GM19193 (cell line): ENCODE results near the gene RGS2.

Experiments used
- POLR2A ChIP-seq: IDR thresholded peaks from 4 replicates; pipeline ENCODE4 v1.6.1; 2011; ENCODE audit not compliant: insufficient read depth, insufficient read length; ENCODE audit errors: extremely low read depth

Gene RGS2

DNA sequence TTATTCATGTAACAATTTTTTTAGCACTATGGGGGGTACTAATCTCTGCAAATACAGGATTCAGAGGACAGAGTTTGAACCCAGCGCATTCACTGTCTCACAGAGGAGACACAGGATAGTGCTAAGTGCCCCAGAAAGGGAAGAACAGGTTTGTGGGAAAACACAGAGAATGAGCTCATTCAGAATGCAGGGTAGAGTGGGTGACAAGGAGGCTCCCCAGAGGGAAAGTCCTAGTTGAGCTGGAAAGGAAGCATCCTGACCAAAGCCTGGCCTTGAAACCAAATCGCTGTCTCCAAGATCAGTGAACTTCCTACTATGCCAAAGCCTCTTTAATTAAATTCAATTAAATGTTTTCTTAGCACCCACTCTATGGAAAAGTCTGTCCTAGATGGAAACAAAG is 19.0 kb upstream of the RGS2 start:
- no peak for TF ChIP-seq POLR2A

DNA sequence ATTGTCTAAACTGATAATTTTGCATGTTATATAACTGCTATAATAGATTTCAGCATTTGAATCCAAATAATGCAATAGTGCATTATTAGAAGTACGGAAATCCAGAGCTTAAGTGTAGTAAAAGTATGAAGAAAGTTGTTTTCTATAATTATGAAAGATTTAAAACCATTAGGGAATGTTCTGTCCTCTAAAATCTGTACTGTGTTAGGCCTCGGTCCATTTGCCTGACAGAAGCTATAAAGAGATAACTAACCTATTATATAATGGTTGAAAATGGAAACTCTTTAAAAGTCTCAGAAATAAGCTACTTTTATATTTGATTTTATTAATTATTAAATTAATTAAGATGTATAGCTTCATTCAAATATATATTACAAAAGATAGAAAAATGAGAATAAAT is 16.2 kb upstream of the RGS2 start:
- no peak for TF ChIP-seq POLR2A

DNA sequence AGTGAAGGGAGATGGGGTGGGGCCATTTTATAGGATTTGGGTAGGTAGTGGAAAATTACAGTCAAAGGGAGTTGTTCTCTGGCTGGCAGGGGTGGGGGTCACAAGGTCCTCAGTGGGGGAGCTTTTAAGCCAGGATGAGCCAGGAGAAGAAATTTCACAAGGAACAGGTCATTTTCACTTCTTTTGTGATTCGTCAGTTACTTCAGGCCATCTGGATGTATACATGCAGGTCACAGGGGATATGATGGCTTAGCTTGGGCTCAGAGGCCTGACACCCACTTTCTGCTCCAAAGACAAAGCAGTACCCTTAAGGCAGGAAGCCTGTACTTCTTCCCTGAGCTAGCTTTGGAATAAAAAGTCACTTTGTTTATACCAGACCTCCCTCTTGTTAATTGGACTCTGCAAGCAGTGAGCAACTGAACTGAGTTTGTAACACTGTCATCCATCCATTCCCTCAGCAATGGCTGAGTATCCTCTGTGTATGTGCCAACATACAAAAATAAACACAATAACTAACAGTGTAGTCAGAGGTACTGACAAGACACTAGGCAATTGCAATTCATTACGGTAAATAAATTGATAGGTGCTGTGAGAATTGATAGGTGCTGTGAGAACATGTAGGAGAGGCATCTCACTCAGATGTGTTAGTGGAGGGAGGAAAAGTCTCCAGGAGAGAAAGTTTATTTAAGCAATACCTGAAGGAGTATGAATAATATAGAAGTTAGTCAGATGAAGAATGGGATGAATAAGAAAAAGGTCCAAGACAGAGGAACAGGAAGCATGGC is 14.7 kb upstream of the RGS2 start:
- TF ChIP-seq POLR2A = no peak

DNA sequence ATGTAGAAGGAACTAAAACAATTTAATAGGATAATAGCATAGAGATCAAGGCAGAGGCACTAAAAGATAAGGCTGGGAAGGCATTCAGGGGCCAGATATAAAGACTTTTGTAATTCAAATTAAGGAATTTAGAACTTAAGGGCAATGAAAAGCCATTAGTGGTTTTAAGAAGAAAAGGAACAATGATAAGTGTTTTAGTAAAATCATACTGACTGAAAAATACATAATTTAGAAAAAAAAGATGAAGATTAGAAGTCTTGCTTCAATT is 14.1 kb upstream of the RGS2 start:
- TF ChIP-seq POLR2A = no peak

DNA sequence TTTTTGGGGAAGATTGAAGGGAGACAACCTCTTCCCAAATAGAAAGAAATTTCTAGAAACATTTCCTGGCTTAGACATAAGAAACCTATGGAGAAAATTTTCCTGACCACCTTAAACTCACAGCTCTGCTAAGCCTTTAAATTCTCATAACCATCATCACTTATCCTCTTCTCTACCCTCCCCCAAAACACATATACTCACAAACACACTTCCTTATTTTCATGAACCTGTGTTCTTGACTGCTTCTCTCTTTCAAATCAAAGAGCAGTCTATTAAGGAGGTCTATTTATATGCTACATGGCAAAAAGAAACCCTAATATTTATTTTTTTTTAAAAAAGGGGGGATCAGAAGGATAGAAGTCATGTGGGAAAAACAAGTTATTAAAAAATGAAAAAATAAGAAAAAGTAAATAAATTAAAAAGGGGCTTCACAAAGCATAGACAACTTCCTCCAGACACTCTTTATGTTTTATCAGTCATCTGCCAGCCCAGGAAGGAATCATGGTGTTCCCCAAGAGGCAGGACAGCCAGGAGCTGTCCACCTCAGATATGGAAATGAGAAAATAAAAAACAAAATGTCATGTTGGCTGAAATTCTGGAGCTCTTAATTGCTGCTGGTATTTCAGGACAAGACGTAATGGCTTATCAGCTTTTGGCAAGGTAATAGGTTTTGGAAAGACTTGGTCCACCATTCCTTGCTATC is 12.8 kb upstream of the RGS2 start:
- TF ChIP-seq POLR2A = no peak

DNA sequence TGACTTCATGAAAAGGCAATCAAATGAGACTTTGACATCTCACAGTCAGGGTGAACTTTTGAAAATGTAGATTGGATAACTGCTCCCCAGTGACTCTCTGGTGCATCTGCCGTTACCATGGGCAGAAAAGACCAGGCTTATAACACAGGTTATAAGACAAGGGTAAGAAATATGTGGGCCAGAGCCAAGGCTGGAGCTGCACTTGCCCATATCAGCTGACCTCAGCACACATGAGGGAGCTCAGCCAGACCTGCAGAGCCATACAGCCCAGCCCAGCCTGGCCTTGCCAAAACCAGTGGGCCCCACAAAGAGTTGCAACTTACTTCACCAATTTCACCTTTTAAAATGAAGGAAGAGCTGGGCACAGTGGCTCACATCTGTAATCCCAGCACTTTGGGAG is 11.7 kb upstream of the RGS2 start:
- TF ChIP-seq POLR2A = no peak

DNA sequence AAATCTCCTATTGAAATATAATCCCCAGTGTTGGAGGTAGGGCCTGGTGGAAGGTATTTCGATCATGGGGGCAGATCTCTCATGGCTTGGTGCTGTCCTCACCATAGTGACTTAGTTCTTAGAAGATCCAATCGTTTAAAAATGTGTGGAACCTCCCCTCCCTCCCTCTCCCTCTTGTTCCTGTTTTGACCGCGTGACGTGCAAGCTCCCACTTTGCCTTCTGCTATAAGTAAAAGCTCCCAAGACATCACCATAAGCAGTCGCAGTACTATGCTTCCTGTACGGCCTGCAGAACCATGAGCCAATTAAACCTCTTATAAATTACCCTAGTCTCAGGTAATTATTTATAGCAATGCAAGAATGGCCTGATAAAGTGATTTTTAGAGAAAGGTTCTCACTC is 10.9 kb upstream of the RGS2 start:
- TF ChIP-seq POLR2A = no peak

DNA sequence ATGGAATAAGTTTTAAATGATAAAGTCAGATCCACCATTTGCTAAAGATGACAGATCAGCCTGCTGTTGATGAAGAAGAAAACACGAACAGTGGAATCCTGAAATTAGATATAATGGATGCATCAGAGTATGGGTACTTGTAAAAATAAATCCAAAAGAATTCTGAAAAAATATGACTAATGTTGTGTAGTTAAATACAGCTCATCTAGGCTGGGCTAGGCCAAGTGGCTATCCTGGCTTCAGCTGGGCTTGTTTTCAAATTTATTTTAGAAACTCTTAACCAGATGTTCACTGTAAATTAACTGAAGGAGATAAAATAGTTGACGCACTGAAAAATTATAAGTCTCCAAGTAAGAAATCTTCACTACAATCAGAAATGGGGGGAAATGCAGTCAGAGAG is 7.4 kb upstream of the RGS2 start:
- TF ChIP-seq POLR2A = no peak

DNA sequence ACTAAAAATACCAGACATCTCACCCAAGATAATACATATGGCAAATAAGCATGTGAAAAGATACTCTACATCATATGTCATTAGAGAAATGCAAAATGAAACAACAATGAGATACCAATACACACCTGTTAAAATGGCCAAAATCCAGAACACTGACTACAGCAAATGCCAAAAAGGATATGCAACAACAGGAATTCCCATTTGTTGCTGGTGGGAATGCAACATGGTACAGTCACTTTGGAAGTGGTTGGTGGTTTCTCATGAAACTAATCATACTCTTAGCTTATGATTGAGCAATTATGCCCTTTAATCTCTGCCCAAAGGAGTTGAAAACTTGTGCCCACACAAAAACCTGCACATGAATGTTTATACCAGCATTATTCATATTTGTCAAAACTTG is 6.4 kb upstream of the RGS2 start:
- TF ChIP-seq POLR2A = no peak

DNA sequence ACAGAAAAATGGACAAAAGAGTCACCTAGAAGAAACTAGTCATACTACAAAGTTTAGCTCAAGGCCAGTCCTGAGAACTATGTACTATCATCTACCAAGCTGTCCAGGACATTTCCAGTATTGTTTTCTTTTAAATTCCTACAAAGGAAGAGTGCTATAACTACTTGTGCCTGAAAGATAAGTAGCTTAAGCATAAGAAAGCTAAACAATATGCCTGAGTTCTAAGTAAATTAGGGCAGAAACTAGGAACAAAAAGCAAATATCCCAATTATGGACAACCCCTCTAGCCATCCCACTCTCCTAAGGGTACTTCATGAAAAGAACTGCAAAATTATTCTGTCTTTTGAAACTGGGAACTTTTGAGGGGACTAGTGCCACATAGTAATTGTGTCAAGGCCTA is 5.3 kb upstream of the RGS2 start:
- no peak for TF ChIP-seq POLR2A

DNA sequence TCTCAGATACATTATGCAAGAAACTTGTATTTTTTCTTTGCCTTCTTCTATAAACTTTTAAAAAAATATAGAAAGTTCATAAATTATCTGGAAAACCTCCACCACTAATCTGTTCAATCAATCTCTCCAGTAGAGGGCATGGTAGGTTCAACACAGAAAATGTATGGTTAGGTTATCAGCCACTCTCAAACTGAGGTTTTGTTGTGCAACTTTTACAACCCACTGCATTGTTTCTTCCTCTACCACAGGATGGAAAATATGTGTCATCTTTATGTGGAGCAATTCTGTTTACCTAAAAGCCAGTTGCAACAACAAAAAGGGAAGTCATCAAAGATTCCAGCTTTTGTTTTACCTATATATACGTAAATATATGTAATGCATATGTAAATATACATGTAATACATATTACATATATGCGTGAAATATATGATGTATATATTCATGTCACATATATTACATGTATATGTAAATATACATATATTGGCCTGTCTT is 3.0 kb upstream of the RGS2 start:
- TF ChIP-seq POLR2A = no peak

DNA sequence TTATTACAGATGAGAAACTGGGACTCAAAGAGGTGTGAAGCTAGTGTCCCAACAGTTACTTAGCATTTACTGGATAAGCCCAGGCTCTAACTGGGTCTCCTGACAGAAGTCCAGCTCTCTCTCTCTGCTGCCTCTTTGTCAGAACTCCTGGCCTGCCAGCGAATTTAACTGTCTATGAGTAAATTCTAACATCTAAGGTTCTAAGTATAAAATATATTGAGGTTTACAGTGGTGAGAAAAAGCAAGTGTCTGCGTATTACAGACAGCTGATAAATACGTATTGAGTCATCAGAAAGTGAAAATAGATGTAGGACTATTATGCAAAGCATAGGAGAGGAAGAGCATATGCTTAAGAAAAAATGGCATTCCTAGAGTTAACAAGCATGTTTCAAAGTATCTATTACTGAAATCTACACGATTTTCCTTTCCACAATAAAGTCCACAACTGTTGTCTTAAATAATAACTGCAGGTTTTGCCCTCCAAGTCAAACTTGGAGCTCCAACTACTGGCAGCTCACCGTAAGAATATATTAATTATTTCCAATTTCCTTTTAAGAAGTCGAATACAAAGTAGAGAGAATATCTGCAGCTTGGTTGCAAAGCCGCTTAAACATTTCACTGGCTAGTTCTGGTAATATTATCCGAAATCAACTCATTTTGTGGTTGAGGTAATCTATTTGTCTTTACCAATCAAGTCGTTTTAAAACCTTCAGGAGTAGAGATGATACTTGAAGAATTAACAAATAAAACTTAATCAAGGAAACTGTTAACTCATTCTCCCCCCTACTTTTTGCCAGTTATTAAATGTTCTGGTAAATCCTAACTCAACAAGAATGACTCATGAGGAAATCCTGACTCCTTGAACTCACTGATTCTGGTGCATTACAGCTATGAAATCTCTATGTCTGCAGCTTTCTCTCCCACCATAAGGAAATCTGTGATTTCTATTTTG is 1.4 kb upstream of the RGS2 start:
- no peak for TF ChIP-seq POLR2A

DNA sequence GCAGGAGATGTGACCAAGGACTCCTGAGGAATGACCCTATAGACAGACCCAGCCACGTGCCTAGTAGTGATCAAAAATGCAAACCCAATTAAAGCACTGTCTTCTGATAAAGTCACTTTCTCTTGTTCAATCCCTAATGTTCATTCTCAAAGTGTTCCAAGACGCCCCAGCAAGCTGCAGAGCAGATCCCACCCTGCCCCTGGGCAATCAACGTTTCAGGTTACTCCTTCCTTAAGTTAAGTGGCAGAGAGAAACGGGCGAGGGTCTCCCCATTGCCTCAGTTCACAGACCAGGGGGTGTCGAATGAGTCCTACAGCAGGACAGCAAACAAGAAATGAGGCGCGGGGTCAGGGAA is 699 bp upstream of the RGS2 start:
- no peak for TF ChIP-seq POLR2A

DNA sequence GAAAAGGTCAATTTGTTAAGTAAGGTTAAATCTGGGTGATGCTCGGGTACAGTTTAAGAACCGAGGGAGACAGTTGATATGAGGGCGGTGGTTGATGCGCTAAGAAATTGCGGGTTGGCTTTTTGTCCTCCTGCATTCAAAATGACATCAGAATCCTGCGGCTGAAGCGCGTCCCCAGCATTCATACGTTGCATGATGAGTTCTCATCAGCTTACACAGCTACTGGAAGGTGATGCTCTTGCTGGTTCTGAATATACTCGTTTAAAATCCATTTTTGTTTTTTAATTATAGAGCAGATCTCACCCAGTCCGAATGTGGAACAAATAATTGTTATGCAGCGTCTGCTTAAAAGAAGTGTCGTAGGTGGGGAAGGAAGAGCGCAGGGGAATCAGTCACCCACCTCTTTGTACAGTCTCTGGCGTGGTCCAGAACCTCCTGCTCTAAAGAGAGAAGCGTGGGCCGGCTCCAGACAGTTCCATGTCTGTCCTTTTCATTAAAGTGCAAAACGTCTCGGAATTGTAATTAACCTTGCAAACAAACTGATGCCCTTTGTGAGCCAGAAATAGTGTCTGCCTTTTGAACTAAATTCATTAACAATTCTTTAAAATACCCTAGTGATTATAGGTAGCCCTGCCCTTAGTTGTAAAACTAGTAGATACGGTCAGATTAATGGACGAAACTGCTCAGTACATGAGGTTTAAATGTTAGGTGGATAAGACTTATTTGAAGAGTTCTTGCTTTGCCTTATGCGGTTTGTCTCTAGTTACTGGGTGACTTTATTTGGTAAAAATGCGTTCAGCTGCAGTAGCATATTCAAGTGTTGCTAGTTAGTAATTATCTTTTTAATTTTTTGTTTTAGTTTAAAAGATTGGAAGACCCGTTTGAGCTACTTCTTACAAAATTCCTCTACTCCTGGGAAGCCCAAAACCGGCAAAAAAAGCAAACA is 741 bp downstream of the RGS2 start:
- TF ChIP-seq POLR2A = no peak
